ENCODE data around the gene SRBD1. TPM values are rescaled to one million over a fixed set of nuclear protein-coding genes. Genes with fewer than 3 reads are reported as not detected.
A peak's percentile ranks its signal among the peaks of the same experiment; 100 is the strongest.

Gene SRBD1
- total RNA-seq, 1 donor from 2014 or later: 19.3 TPM

GRCh38 chr2:45361666-45362065, 249.4 kb downstream of the SRBD1 start:
- Mint-ChIP-seq H3K4me3 (no peak overlapping the region), H3K27ac (no peak overlapping the region)
- TF ChIP-seq, protein P1, sequence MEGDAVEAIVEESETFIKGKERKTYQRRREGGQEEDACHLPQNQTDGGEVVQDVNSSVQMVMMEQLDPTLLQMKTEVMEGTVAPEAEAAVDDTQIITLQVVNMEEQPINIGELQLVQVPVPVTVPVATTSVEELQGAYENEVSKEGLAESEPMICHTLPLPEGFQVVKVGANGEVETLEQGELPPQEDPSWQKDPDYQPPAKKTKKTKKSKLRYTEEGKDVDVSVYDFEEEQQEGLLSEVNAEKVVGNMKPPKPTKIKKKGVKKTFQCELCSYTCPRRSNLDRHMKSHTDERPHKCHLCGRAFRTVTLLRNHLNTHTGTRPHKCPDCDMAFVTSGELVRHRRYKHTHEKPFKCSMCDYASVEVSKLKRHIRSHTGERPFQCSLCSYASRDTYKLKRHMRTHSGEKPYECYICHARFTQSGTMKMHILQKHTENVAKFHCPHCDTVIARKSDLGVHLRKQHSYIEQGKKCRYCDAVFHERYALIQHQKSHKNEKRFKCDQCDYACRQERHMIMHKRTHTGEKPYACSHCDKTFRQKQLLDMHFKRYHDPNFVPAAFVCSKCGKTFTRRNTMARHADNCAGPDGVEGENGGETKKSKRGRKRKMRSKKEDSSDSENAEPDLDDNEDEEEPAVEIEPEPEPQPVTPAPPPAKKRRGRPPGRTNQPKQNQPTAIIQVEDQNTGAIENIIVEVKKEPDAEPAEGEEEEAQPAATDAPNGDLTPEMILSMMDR (conservative IDR thresholded peaks at IDR 0.05): no peak

GRCh38 chr2:45354776-45355175, 256.3 kb downstream of the SRBD1 start:
- DNase-seq (ENCODE audit: extremely low spot score, unreplicated experiment): no peak
- Mint-ChIP-seq H3K36me3 (no peaks in the 10 kb centered on the region), H3K27ac (no peak overlapping the region), H3K4me3 (no peak overlapping the region), H3K4me1 (ENCODE audit: unreplicated experiment) (peaks cover 4% of the 10 kb centered on the region), H3K27me3 (peaks cover 9% of the 10 kb centered on the region), H3K9me3 (peaks cover 10% of the 10 kb centered on the region)
- TF ChIP-seq, protein P1 (conservative IDR thresholded peaks at IDR 0.05): no peak

More at GRCh38 chr2:45361666-45362065, 249.4 kb downstream of the SRBD1 start:
- no peaks in the 10 kb centered on the region for H3K4me1 Mint-ChIP-seq (ENCODE audit: unreplicated experiment)
- no peak for DNase-seq (ENCODE audit: extremely low spot score, unreplicated experiment)
- H3K9me3 Mint-ChIP-seq: peaks cover 5% of the 10 kb centered on the region
- peaks cover 3% of the 10 kb centered on the region for H3K27me3 Mint-ChIP-seq
- no peaks in the 10 kb centered on the region for H3K36me3 Mint-ChIP-seq

DNA sequence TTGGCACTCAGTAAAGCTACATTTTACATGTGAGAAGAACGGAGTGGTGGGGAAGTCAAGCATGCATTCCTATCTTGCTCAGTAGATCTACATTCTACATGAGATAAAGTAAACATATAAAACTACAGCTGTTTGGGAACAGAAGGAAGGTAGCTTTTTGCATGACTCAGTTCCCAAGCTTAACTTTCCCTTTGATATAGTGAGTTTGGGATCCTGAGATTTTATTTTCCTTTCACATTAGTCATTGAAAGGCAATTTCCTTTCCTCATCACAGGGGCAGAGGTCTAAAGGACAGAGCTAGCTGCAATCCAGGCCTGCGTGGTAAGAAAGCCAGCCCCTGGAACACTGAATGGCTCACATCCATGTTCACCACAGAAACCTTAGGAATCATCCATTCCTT, 257.2 kb downstream of the SRBD1 start:
- H3K36me3 Mint-ChIP-seq: no peaks in the 10 kb centered on the region
- DNase-seq (ENCODE audit: extremely low spot score, unreplicated experiment): no peak

DNA sequence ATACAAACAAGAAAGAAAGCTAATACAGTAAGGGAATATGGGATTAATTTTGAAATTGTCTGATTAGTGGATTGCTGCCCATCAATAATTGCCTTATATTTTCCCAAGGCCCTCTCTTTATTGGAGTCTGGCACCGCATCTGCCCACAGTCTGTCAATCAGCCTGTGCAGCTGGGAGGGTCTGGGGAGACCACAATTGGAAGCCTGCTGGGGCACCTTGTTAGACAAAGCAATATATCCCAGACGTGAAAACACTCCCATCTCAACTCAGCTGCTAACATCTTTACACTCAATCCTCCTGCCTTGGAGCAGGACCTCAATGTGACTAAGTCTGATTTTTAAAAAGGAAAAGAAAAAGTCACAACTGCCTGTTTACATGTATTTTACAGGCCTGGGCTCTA, 258.6 kb downstream of the SRBD1 start:
- H3K36me3 Mint-ChIP-seq: no peaks in the 10 kb centered on the region
- no peak overlapping the region for H3K27ac Mint-ChIP-seq
- H3K27me3 Mint-ChIP-seq: peaks cover 9% of the 10 kb centered on the region
- DNase-seq (ENCODE audit: extremely low spot score, unreplicated experiment): no peak
- peaks cover 10% of the 10 kb centered on the region for H3K9me3 Mint-ChIP-seq
- TF ChIP-seq, protein P1 (conservative IDR thresholded peaks at IDR 0.05): no peak
- no peak overlapping the region for H3K4me3 Mint-ChIP-seq
- peaks cover 4% of the 10 kb centered on the region for H3K4me1 Mint-ChIP-seq (ENCODE audit: unreplicated experiment)

More for the DNA sequence above, 257.2 kb downstream of the SRBD1 start:
- H3K27me3 Mint-ChIP-seq: peaks cover 9% of the 10 kb centered on the region
- peaks cover 4% of the 10 kb centered on the region for H3K4me1 Mint-ChIP-seq (ENCODE audit: unreplicated experiment)
- no peak overlapping the region for H3K27ac Mint-ChIP-seq
- H3K9me3 Mint-ChIP-seq: peaks cover 10% of the 10 kb centered on the region
- TF ChIP-seq, protein P1 (conservative IDR thresholded peaks at IDR 0.05): no peak
- H3K4me3 Mint-ChIP-seq: no peak overlapping the region

GRCh38 chr2:45345331-45346234, 265.5 kb downstream of the SRBD1 start:
- Mint-ChIP-seq H3K4me3 (no peak overlapping the region), H3K27ac (no peak overlapping the region), H3K27me3 (peaks cover 21% of the 10 kb centered on the region), H3K4me1 (ENCODE audit: unreplicated experiment) (peaks cover 13% of the 10 kb centered on the region), H3K36me3 (no peaks in the 10 kb centered on the region), H3K9me3 (no peaks in the 10 kb centered on the region)
- DNase-seq (ENCODE audit: extremely low spot score, unreplicated experiment): peak; percentile 43
- TF ChIP-seq, protein P1 (conservative IDR thresholded peaks at IDR 0.05): no peak
